ENCODE results near the gene SETD2. TPM values are rescaled to one million over a fixed set of nuclear protein-coding genes. Genes with fewer than 3 reads are reported as not detected.

Gene SETD2
- total RNA-seq, 1 donor from 2014 or later, result 47.0 TPM

DNA sequence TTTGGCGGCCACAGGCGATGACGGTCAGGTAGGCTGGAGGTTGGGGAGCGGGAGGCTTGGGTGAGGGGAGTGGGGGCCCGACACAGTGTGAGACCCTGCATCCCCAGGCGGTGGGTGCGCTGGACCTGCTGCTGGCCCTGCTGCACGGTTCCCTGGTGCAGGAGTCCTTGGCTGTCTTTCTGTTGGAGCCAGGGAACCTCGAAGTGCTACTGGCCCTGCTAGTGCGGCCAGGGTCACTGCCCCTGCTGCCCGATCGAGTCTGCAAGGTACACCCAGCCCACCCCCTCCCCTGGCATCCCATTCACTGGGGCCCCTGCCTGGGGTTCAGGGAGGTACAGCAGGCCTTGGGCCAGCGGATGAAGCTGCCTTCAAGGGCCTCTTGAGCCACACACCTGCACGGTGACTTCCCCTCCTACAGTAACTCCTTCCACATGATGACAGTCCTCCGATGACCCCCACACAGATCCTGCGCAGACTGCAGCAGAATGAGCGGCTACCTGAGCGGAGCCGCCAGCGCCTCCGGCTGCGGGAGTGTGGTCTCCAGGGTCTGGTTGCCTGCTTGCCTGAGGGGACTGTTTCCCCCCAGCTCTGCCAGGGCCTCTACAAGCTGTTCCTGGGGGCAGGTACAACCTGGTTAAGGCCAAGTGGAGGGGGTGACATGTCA lies 164.9 kb downstream of the SETD2 start:
- no peak for DNase-seq (ENCODE audit: low spot score)

DNA sequence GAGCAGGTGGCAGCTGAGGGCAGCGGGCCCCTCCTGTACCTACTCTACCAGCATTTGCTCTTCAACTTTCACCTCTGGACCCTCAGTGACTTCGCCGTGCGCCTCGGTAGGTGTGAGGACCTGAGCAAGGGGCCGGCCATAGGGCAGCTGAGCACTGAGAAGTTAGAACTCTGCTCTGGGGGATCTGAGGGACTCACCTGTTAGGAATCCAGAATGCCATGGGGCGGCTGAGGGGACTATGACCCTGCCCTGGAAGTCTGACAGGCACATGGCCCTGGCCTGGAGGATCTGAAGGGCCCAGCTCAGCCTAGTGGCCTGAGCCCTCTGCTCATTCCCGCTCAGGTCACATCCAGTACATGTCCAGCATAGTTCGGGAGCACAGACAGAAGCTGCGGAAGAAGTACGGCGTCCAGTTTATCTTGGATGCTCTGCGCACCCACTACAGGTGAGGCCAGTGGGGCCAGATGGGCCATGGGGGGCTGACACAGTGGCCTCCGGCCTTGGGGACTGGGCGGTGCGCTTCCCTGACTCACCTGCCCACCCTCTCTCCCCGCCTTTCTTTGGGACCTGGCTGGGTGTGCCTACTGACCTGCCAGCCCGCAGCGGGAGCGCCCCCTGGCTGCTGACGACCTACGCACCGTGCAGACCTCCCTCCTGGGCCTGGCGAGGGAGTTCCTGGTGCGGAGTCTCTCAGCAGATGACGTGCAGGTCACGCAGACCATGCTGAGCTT lies 165.6 kb downstream of the SETD2 start:
- peak; percentile 67 for DNase-seq (ENCODE audit: low spot score)

DNA sequence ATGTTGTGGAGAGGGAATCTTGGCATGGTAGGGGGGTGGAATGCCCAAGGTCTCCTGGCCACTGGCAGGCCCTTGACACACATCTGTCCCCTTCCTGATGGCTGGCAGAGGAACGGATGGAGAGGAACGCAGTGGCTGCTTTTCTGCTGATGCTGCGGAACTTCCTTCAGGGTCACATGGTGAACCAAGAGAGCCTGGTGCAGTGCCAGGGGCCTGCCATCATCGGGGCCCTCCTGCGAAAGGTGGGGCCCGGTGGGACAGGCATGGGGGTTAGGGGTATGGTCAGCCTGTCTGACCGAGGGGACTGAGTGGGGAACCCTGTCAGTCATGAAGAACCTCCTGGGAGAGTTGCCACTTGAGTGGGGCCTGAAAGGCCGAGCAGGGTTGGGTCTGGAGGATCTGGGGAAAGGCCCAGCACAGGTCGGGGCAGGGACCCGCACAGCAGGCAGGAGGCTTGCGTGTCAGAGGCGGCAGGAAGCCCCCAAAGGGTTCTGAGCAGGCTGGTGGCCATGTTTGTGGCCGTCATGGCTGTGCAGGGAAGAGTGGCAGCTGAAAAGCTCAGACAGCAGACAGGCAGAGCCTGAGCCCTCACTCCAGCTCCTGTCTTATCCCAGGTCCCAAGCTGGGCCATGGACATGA lies 166.3 kb downstream of the SETD2 start:
- no peak for DNase-seq (ENCODE audit: low spot score)

DNA sequence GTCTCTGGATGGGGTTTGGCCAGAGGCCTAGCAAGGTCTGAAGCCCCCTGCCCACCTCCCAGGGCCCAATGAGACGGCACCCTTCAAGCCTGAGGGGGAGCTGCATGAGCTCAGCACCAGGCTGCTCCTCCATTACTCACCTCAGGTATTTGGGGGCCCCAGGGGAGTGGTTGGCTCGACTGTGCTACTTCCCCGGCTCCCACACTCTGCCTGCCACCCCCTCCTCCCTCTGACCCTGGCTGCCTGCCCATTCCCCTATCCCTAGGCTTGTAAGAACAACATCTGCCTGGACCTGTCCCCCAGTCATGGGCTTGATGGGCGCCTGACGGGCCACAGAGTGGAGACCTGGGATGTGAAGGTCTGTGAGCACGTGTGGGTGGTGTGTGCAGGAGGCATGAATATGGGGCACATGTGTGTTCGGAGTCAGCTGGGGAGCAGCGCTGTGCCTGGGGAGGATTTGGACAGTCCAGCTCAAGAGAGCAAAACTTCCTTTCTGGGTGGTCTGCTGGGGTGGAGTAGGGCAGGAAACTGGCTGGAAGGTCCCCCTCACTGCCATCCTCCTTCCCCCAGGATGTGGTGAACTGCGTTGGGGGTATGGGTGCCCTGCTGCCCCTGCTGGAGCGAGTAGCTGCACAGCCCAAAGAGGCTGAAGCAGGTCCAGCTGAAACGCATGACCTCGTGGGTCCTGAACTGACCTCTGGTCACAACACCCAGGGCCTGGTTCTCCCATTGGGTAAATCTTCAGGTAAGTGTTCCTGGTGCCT lies 167.0 kb downstream of the SETD2 start:
- no peak for DNase-seq (ENCODE audit: low spot score)

DNA sequence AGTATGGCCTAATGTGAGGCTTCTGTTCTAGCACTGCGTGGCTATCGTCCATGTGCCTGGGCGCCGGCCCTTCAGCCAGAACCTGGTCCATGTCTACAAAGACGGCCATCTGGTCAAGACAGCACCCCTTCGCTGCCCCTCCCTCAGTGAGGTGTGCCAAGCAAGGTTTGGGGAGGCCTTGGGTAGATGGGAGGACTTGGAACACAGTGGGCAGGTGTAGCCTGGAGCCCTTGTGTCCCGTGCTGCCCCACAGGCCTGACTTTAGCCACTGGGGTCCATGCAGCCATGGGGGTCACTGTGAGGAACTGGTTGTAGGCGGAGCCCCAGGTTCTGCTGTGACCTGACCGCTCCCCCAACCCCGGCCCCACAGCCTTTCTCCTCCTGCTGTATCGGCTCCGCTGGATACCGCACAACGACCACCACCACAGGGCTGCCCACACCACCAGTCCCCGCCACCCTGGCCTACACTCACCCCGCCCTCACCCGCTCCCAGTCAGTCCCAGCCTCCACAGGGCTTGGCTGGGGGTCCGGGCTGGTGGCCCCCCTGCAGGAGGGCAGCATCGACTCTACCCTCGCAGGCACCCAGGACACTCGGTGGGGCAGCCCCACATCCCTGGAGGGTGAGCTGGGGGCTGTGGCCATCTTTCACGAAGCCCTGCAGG lies 167.9 kb downstream of the SETD2 start:
- no peak for DNase-seq (ENCODE audit: low spot score)

DNA sequence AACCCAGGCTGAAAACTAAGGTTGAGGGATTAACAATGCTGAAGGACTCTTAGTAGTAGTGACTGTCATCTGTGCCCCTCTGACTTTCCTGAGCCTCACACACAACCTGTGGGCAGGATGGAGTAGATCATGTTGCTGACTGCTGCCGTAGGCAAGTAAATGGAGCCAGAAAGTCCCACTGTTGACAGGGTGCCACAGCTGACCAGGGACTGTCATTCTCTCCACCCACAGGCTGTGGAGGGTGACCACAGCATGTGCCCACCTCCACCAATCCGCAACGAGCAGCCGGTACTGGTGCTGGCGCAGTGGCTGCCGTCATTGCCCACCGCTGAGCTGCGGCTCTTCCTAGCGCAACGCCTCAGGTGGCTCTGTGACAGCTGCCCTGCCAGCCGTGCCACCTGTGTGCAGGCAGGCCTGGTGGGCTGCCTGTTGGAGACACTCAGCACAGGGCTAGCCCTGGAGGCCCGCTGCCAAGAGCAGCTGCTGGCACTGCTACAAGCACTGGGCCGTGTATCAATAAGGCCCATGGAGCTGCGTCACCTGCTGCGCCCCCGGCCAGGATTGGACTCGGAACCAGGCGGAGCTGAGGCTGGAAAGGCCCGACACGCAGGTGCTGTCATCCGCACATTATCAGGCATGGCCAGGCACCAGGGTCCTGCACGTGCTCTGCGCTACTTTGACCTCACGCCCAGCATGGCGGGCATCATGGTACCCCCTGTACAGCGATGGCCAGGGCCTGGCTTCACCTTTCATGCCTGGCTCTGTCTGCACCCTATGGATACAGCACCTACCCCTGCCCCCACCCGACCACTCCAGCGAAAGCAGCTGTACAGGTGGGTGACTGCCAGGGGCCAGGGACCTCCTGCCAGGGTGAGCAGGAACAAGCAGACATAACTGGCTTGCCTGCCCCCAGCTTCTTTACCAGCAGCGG lies 168.8 kb downstream of the SETD2 start:
- DNase-seq (ENCODE audit: low spot score), result no peak

DNA sequence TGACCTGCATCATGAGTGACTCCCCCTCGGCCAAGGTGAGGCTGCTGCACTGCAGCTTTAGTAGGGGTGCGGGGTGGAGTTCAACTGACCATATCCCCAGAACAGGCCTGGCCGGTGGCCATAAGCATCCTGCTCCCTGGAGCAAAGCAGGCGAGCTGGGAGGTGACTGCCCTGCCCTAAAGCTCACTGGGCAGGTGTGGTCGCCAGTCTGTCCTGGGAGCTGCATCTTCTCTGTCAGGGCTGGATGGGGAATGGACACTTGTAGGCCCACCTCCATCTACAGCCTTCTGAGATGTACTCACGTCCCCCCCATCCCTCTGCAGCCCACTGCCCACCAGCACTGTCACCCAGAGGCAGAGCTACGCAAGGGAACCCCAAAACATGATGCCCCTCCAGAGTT lies 169.9 kb downstream of the SETD2 start:
- no peak for DNase-seq (ENCODE audit: low spot score)

DNA sequence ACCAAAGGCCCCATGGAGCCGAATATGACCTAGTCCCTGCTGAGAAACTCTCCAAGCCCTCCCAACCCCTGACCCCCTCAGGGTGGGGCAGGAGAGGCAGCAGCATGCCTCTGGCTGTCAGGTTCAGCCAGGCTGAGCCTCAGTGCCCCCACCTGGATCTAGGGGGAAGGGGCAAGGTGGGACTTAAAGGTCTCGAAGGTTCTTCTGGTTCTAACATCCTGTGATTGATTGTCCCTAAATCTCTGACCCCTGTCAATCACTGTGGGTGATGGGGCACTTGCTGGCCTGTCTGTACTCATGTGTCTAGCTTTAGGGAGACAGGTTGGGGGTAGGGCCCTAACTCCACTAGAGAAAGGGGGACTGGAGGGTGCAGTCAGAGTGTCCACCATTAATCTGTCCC lies 170.6 kb downstream of the SETD2 start:
- DNase-seq (ENCODE audit: low spot score), result no peak

DNA sequence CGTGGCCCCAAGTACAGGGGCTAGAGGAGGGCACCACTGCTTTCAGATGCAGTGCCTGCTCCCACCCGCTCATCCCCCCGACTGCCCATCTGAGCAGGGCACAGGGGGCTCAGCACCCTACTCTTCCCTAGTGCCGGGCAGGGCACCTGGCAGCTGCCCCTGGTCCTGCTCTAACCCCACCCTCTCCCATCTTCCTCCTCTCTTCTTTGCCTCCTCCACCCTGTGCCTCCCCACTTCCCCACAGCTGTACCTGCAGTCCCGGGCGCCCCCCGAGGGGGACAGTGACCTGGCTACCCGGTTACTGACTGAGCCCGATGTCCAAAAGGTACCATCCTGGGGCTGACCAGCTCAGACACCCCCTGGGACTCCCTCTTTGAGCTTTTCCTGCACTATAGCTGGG lies 171.7 kb downstream of the SETD2 start:
- DNase-seq (ENCODE audit: low spot score), result no peak

DNA sequence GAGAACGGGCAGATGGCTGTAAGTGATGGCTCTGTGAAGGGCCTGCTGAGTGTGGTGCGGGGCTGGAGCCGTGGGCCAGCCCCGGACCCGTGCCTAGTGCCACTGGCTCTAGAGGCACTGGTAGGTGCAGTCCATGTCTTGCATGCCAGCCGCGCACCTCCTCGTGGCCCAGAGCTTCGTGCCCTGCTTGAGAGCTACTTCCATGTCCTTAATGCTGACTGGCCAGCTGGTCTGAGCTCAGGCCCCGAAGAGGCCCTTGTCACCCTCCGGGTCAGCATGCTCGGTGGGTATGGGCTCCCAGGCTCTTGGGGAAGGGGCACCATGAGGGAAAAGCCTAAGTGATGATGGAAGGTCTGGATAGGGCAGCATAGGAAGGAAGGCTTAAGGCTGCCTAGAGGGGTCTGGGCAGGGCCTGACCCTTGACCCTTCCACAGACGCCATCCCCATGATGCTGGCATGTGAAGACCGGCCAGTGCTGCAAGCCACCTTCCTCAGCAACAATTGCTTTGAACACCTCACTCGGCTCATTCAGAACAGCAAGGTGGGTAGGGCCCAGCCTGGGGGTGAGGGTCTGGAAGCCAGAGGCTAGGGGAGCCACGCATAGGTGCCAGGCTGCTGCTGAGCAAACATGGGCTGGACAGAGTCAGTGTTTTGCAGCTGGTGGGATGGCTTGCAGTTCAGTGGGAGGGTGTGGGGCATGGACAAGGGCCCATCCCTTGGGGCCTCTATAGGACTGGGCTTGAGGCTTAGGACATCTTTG lies 172.3 kb downstream of the SETD2 start:
- DNase-seq (ENCODE audit: low spot score), result no peak

DNA sequence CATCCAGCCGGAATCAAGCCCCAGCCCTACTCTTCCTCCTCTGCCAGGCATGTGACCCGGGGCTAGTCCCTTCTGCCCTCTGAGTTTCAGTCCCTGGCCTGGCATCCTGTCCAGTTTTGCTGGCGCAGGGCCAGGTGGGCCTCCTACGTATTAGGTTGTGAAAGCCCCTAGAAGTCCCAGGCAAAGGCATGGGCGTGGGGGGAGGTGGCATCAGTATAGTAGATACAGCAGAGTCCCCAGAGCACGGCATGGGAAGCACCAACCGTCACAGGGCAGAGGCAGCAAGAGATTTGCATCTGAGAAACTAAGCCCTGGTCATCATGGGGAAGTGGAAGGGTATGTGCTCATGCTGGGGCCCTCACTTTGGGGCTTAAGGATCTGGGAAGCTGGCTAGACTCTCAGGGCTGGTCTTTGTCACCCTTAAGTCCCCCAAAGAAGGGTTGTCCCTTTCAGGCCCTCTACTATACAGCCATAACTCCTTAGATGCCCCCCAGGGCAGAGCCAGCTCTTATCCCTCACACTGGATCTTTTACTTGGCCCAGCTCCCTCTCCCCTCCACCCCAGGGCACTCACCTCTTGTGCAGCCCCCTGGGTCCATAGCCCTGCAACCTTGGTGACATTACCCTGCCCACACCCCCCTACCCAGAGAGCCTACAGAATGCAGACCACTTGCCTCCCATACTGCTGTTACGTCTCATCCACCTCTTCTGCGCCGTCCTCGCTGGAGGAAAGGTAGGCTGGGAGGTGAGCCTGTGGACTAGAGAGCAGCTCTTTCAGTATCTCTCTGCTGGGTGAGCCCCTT lies 173.1 kb downstream of the SETD2 start:
- peak; percentile 37 for DNase-seq (ENCODE audit: low spot score)

DNA sequence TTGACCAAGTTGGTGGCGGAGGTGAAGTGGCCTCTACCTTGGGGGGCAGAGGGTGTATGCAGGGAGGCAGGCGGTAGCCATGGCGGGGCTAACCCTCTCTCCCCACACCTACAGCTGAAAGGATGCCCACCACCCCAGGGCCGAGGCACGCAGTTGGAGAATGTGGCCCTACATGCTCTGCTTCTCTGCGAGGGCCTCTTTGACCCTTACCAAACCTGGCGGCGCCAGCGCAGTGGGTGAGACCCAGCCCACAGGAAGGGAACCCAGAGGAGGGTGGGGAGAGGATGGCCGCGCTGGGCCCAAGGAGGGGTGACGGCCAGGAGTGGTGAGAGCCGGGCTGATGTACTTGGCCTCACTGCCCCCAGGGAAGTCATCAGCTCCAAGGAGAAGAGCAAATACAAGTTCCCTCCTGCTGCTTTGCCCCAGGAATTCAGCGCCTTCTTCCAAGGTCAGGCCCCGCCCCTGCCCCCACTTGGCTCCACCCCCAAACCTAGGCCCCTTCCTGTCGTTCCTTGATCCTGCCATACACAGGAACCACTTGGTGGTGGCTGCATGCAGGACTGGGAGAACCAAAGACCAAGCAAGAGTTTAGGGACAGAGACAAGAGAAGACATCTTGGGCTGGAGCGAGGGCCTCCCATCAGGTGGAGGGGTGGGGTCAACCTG lies 174.6 kb downstream of the SETD2 start:
- no peak for DNase-seq (ENCODE audit: low spot score)

DNA sequence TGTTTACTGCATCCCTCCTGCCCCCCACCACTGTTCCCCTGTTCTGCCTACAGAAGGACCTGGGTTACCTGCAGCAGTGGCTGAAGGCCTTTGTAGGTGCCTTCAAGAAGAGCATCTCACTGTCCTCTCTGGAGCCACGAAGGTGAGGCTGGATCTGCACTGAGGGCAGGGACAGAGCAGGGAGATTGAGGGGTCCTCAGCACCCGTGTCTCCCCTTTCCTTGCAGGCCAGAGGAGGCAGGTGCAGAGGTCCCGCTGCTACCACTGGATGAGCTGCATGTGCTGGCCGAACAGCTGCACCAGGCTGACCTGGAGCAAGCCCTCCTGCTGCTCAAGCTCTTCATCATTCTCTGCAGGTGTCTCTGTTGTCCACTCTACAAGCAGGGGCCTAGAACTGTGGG lies 175.3 kb downstream of the SETD2 start:
- no peak for DNase-seq (ENCODE audit: low spot score)

DNA sequence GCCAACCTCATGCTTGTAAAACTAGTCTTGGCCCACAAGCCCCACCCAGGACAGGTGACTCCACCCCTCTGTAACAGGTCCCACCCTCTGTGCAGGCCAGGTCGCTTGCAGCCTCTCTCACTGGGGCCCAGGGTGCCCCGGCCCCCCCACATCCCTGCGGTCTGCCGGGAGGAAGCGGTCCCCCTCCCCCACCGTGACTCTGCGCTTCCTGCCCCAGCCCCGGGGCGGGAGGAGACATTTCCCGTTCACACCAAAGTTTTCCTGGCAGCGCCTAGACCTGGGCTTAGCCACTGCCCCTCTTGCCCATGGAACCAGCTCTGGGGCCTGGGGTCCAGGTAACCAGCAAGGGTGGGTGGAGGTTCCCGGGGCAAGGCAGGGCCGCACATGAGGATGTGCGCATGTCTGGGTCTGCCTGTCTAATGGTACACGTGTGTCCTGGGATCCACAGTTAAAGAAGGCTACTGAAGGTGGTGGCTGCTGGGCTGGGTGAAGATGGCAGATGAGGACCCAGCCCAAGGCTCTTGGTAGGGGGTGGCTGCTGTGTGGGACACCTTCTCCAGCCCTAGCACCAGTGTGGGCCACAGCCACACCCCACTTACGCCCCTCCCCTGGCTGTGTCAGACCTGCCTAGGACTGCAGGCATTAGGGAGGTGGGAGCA lies 176.0 kb downstream of the SETD2 start:
- DNase-seq (ENCODE audit: low spot score), result peak; percentile 65

DNA sequence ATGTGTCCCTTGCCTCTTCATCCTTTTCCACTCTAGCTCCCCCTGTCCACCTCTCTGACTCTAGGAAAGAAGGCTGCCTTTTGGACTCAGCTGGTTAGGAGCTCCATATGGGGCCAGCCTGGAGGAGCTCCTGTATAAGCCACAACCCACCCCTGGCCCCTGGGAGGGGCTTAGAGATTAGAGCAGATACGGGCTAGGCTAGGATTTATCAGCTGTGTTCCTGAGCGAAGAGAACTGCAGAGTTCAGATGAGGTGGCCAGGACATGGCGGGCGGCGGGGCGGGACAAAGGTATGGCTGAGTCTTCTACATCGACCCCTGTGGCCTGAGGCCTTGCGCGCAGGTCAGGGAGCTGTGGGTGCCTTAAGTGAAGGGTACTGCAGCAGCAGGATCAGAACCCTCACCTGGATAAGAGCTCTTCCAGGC lies 176.6 kb downstream of the SETD2 start:
- DNase-seq (ENCODE audit: low spot score), result no peak

DNA sequence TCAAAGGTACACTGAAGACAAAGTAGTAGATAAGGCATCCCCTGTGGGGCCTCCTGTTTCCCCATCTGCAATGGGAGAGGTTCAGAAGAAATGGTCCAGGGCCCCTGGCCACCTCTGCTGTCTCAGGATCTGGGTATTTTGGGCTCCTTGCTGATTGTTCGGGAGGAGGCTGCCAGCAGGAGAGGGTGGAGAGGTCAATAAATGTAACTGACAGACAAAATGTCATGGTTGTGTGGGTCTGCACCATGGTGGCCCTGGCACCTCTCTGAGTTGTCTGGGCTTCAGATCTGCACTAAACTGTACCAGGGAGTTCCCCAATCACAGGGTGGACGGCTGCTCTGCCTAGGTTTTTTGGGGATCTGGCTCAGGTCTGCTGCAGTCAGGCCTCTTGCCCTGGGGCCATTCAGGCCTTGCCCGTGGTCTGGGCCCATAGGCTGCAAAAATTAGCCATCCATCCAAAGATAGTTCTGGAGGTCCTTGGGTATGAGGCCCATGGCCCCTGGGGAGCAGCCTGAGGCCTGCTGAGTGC lies 177.1 kb downstream of the SETD2 start:
- no peak for DNase-seq (ENCODE audit: low spot score)

DNA sequence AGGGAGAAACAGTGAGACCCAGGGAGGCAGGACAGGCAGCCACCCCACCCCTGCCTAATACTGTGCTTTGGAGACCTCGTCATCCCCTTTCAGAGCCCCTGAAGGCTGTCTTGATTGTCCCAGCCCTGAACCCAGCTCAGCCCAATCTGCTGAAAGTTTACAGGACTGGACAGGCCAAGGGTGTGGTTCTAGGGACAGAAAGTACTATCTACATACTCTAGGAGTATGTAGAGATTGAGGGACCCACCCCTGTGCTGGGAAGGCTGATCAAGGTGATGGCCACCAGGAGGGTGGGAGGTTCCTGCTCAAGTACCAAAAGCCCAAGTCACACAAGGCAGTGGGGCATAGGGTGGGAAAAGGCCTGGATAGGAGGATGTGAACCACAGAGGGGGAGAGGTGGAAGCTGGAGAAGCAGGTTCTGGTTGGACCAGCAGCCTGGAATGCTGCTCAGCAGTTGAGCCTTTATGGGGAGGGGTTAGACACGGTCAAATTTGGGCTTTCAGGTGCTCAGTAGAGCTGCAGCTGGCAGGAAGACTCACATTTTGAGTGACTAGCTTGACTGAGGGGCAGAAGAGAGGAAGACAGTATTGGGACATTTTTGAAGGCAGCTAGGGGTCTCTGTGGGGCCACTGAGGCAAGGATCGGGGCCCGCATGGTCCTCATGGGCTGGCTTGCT lies 177.7 kb downstream of the SETD2 start:
- no peak for DNase-seq (ENCODE audit: low spot score)
